Measurements from ENCODE around the gene MYO1C.
"Not testable (repeated sequence)": the region's sequence is repeated elsewhere in the genome, so short reads cannot be mapped to it uniquely, and the experiment has no call there.

Gene MYO1C

GRCh38 chr17:1509290-1509881 lies 16.9 kb upstream of the MYO1C start:
- no peak for DNase-seq

- not testable (repeated sequence) for DNase-seq
Observed at GRCh38 chr17:1508709-1509108, 16.2 kb upstream of the MYO1C start.

- DNase-seq: no peak
Observed at GRCh38 chr17:1506649-1507267, 14.3 kb upstream of the MYO1C start.

GRCh38 chr17:1505586-1505985 lies 13.1 kb upstream of the MYO1C start:
- DNase-seq: no peak

- no peak for DNase-seq
Observed at GRCh38 chr17:1504866-1505265, 12.4 kb upstream of the MYO1C start.

- no peak for DNase-seq
Observed at GRCh38 chr17:1503699-1504098, 11.2 kb upstream of the MYO1C start.

GRCh38 chr17:1498869-1499268 lies 6.4 kb upstream of the MYO1C start:
- no peak for DNase-seq

GRCh38 chr17:1498233-1498632 lies 5.7 kb upstream of the MYO1C start:
- no peak for DNase-seq

GRCh38 chr17:1497831-1498230 lies 5.3 kb upstream of the MYO1C start:
- DNase-seq: no peak

- no peak for DNase-seq
Observed at GRCh38 chr17:1496869-1497268, 4.4 kb upstream of the MYO1C start.

GRCh38 chr17:1495265-1495989 lies 2.9 kb upstream of the MYO1C start:
- DNase-seq: peak in 3 of 14 donors; percentile 17 to 27 (median 22)

GRCh38 chr17:1494736-1495253 lies 2.3 kb upstream of the MYO1C start:
- no peak for DNase-seq

GRCh38 chr17:1494203-1494602 lies 1.7 kb upstream of the MYO1C start:
- no peak for DNase-seq

GRCh38 chr17:1493291-1493980 lies 950 bp upstream of the MYO1C start:
- DNase-seq: no peak

- peak in 5 of 14 donors; percentile 4 to 50 (median 26) for DNase-seq
Observed at GRCh38 chr17:1491443-1492248, 840 bp downstream of the MYO1C start.

- DNase-seq: peak in 4 of 14 donors; percentile 18 to 50 (median 32)
Observed at GRCh38 chr17:1490643-1491442, 1.6 kb downstream of the MYO1C start.

- DNase-seq: no peak
Observed at GRCh38 chr17:1488826-1489270, 3.6 kb downstream of the MYO1C start.

GRCh38 chr17:1487939-1488825 lies 4.3 kb downstream of the MYO1C start:
- peak in 12 of 14 donors; percentile 32 to 80 (median 50) for DNase-seq

- DNase-seq: peak in 4 of 14 donors; percentile 22 to 43 (median 38)
Observed at GRCh38 chr17:1486802-1487695, 5.4 kb downstream of the MYO1C start.
